SU-DHL-6 (cell line): ENCODE results near the gene ODAD2.

Experiments
- CTCF ChIP-seq: fragments of 200-600 bp; sonication (generic); IDR thresholded peaks from one replicate; pipeline ENCODE4 v1.5.1; 2017; ENCODE audit warnings: antibody characterized with exemption, mild to moderate bottlenecking, low read length, moderate library complexity; ENCODE audit not compliant: insufficient read depth, poor library complexity, severe bottlenecking
- EZH2phosphoT487 ChIP-seq: fragments of 200-600 bp; sonication (generic), shearing (Covaris generic); conservative IDR thresholded peaks from 2 replicates; pipeline ENCODE4 v1.6.1; 2018; ENCODE audit warnings: mild to moderate bottlenecking, antibody characterized with exemption, low read length, moderate library complexity, mixed read lengths

- no peak for TF ChIP-seq CTCF
- TF ChIP-seq EZH2phosphoT487: no peak
These were observed 9.2 kb upstream of the ODAD2 start for GRCh38 chr10:28008054-28008453.
